WI38 (cell line): ENCODE results near the gene ZNF692.

ENCODE experiments used
- H3K4me3 ChIP-seq: 2 replicates; pipeline ENCODE4 v1.5.1; 2011; ENCODE audit warnings: low read depth, mild to moderate bottlenecking, control low read depth, low read length
- CTCF ChIP-seq: IDR thresholded peaks from 2 replicates; pipeline ENCODE4 v1.5.1; 2012; ENCODE audit warnings: low read depth, mild to moderate bottlenecking, control low read depth, low read length

Gene ZNF692

GRCh38 chr1:248811514-248812490 is 47.1 kb downstream of the ZNF692 start:
- H3K4me3 ChIP-seq: no peak overlapping the region
- no peak for TF ChIP-seq CTCF

GRCh38 chr1:248810727-248811513 is 48.0 kb downstream of the ZNF692 start:
- no peak overlapping the region for H3K4me3 ChIP-seq

GRCh38 chr1:248810000-248810726 is 48.7 kb downstream of the ZNF692 start:
- H3K4me3 ChIP-seq: no peak overlapping the region
- TF ChIP-seq CTCF: no peak

More at GRCh38 chr1:248810727-248811513, 48.0 kb downstream of the ZNF692 start:
- TF ChIP-seq CTCF: no peak

- TF ChIP-seq CTCF: no peak
These were observed 50.0 kb downstream of the ZNF692 start for GRCh38 chr1:248808876-248809275.

GRCh38 chr1:248807067-248807737 is 51.7 kb downstream of the ZNF692 start:
- peak; percentile 68 for TF ChIP-seq CTCF
- H3K4me3 ChIP-seq: no peak overlapping the region

More at GRCh38 chr1:248808876-248809275, 50.0 kb downstream of the ZNF692 start:
- H3K4me3 ChIP-seq: no peak overlapping the region

GRCh38 chr1:248805876-248806275 is 53.0 kb downstream of the ZNF692 start:
- H3K4me3 ChIP-seq: no peak overlapping the region
- no peak for TF ChIP-seq CTCF
